H9 (cell line): ENCODE measurements around the gene TTC1. TPM values are rescaled to one million over a fixed set of nuclear protein-coding genes. Genes with fewer than 3 reads are reported as not detected.

Experiments
- DNase-seq: peaks from one replicate; pipeline ENCODE4 v3.0.0-alpha.2; 2017
- H2AFZ ChIP-seq: one replicate; pipeline ENCODE4 v1.6.1; 2013; ENCODE audit warnings: mild to moderate bottlenecking, low read length, control low read depth, moderate library complexity
- H2AK5ac ChIP-seq: 2 replicates; pipeline ENCODE4 v1.6.1; 2013; ENCODE audit warnings: low read length, control low read depth, mixed read lengths; ENCODE audit not compliant: insufficient read length
- H2BK120ac ChIP-seq: one replicate; pipeline ENCODE4 v1.6.1; 2013; ENCODE audit warnings: low read depth, mild to moderate bottlenecking, low read length, control low read depth, inconsistent platforms; ENCODE audit not compliant: poor library complexity, severe bottlenecking
- H2BK12ac ChIP-seq: 2 replicates; pipeline ENCODE4 v1.6.1; 2013; ENCODE audit warnings: low read length, control low read depth, mixed read lengths, low read depth; ENCODE audit not compliant: insufficient read length
- H2BK15ac ChIP-seq: 2 replicates; pipeline ENCODE4 v1.6.1; 2013; ENCODE audit warnings: low read depth, low read length, control low read depth
- H2BK20ac ChIP-seq: one replicate; pipeline ENCODE4 v1.6.1; 2013; ENCODE audit warnings: low read depth, mild to moderate bottlenecking, low read length, control low read depth, inconsistent platforms; ENCODE audit not compliant: poor library complexity, severe bottlenecking
- H2BK5ac ChIP-seq: 2 replicates; pipeline ENCODE4 v1.6.1; 2013; ENCODE audit warnings: low read length, control low read depth, mixed read lengths; ENCODE audit not compliant: insufficient read length
- H3K14ac ChIP-seq: 2 replicates; pipeline ENCODE4 v1.6.1; 2013; ENCODE audit warnings: low read length, control low read depth; ENCODE audit not compliant: insufficient read depth
- H3K18ac ChIP-seq: 2 replicates; pipeline ENCODE4 v1.6.1; 2013; ENCODE audit warnings: low read depth, mild to moderate bottlenecking, mixed read lengths, low read length, control low read depth; ENCODE audit not compliant: insufficient read length
- H3K23ac ChIP-seq: 2 replicates; pipeline ENCODE4 v1.6.1; 2013; ENCODE audit warnings: low read length, control low read depth, mixed read lengths, low read depth; ENCODE audit not compliant: insufficient read length
- H3K23me2 ChIP-seq: 2 replicates; pipeline ENCODE4 v1.6.1; 2013; ENCODE audit warnings: low read depth, mild to moderate bottlenecking, mixed read lengths, low read length, control low read depth; ENCODE audit not compliant: insufficient read length, poor library complexity, severe bottlenecking
- H3K27ac ChIP-seq: 2 replicates; pipeline ENCODE4 v1.5.1; 2013; ENCODE audit warnings: low read length, control low read depth, mixed read lengths, low read depth; ENCODE audit not compliant: insufficient read length
- H3K27me3 ChIP-seq: 2 replicates; pipeline ENCODE4 v1.6.1; 2013; ENCODE audit warnings: low read length, control low read depth, inconsistent platforms; ENCODE audit not compliant: insufficient read depth
- H3K4ac ChIP-seq: 2 replicates; pipeline ENCODE4 v1.6.1; 2013; ENCODE audit warnings: low read depth, mild to moderate bottlenecking, control low read depth, inconsistent platforms, low read length, moderate library complexity
- H3K4me1 ChIP-seq: 2 replicates; pipeline ENCODE4 v1.6.1; 2013; ENCODE audit warnings: low read length, control low read depth, inconsistent platforms; ENCODE audit not compliant: insufficient read depth
- H3K4me2 ChIP-seq: 2 replicates; pipeline ENCODE4 v1.6.1; 2013; ENCODE audit warnings: low read length, control low read depth, mixed read lengths; ENCODE audit not compliant: insufficient read length, insufficient read depth
- H3K56ac ChIP-seq: 2 replicates; pipeline ENCODE4 v1.6.1; 2013; ENCODE audit warnings: low read depth, mild to moderate bottlenecking, mixed read lengths, low read length, control low read depth; ENCODE audit not compliant: insufficient read length
- H3K79me1 ChIP-seq: 2 replicates; pipeline ENCODE4 v1.6.1; 2013; ENCODE audit warnings: low read depth, mild to moderate bottlenecking, moderate library complexity, low read length, control low read depth, inconsistent platforms; ENCODE audit not compliant: insufficient read depth, poor library complexity, severe bottlenecking
- H3K79me2 ChIP-seq: 2 replicates; pipeline ENCODE4 v1.6.1; 2013; ENCODE audit warnings: low read length, control low read depth, inconsistent platforms; ENCODE audit not compliant: insufficient read depth
- H3K9ac ChIP-seq: 2 replicates; pipeline ENCODE4 v1.6.1; 2013; ENCODE audit warnings: low read length, control low read depth, mixed read lengths; ENCODE audit not compliant: insufficient read length; ENCODE audit errors: extremely low read depth
- H3K9me3 ChIP-seq: one replicate; pipeline ENCODE4 v1.6.1; 2013; ENCODE audit warnings: low read depth, low read length, inconsistent platforms; ENCODE audit not compliant: control insufficient read depth
- H3T11ph ChIP-seq: one replicate; pipeline ENCODE4 v1.6.1; 2013; ENCODE audit warnings: mild to moderate bottlenecking, low read length, control low read depth, inconsistent platforms
- H4K20me1 ChIP-seq: one replicate; pipeline ENCODE4 v1.6.1; 2013; ENCODE audit not compliant: control insufficient read depth, insufficient read length, insufficient read depth
- H4K5ac ChIP-seq: 2 replicates; pipeline ENCODE4 v1.6.1; 2013; ENCODE audit warnings: low read depth, mild to moderate bottlenecking, mixed read lengths, low read length, control low read depth; ENCODE audit not compliant: insufficient read length
- H4K8ac ChIP-seq: replicated peaks from 2 replicates; pipeline ENCODE4 v1.6.1; 2013; ENCODE audit warnings: low read length, control low read depth, mixed read lengths, low read depth; ENCODE audit not compliant: insufficient read length
- H4K91ac ChIP-seq: 2 replicates; pipeline ENCODE4 v1.6.1; 2013; ENCODE audit warnings: low read depth, mild to moderate bottlenecking, moderate library complexity, mixed read lengths, low read length, control low read depth; ENCODE audit not compliant: insufficient read length
- H3K27ac Mint-ChIP-seq, 3 experiments: 2 replicates in 2 of 3; 3 replicates in 1 of 3; pipeline ENCODE4 v1.8.0; 2020 to 2021; ENCODE audit warnings: mixed read lengths in 3 of 3, mild to moderate bottlenecking in 1 of 3, moderate library complexity in 1 of 3
- H3K27me3 Mint-ChIP-seq: 2 replicates; pipeline ENCODE4 v1.8.0; 2021; ENCODE audit warnings: low read depth, mild to moderate bottlenecking, moderate library complexity, mixed read lengths
- H3K36me3 Mint-ChIP-seq, 3 experiments: 2 replicates in 2 of 3; 3 replicates in 1 of 3; pipeline ENCODE4 v1.8.0; 2020 to 2021; ENCODE audit warnings: low read depth in 3 of 3, mixed read lengths in 3 of 3; ENCODE audit not compliant: insufficient read depth in 1 of 3
- H3K4me1 Mint-ChIP-seq, 2 experiments: 2 replicates each; pipeline ENCODE4 v1.8.0; 2020; ENCODE audit warnings: mixed read lengths in 2 of 2
- H3K4me3 Mint-ChIP-seq, 2 experiments: 2 replicates in 1 of 2; 3 replicates in 1 of 2; pipeline ENCODE4 v1.8.0; 2020 to 2021; ENCODE audit warnings: mild to moderate bottlenecking in 2 of 2, mixed read lengths in 2 of 2, moderate library complexity in 1 of 2
- H3K9me3 Mint-ChIP-seq, 2 experiments: 2 replicates in 1 of 2; 3 replicates in 1 of 2; pipeline ENCODE4 v1.8.0; 2020; ENCODE audit warnings: mild to moderate bottlenecking in 2 of 2, mixed read lengths in 2 of 2, moderate library complexity in 1 of 2
- WGBS: extraction: QIAGEN DNeasy Blood & Tissue Kit; methylation state at CpG from one replicate; pipeline ENCODE4 v1.1.7; 2013; ENCODE audit warnings: missing lambda C conversion rate, low lambda C conversion rate, mixed read lengths; ENCODE audit not compliant: insufficient read length; ENCODE audit errors: extremely low coverage; 5-methylcytosine and 5-hydroxymethylcytosine counted together
- total RNA-seq: library from RNA; stranded (reverse); gene quantifications from 2 replicates; pipeline ENCODE4 v1.2.1, GENCODE V29; 2021
- TF ChIP-seq, protein P1 (sequence below): fragments of 200-600 bp; sonication (generic); conservative IDR thresholded peaks from 3 replicates; pipeline ENCODE4 v1.8.0; 2021; ENCODE audit warnings: antibody characterized with exemption, mild to moderate bottlenecking

The TTC1 gene
- total RNA-seq, 1 experiment from 2014 or later = 62.6 TPM

DNA sequence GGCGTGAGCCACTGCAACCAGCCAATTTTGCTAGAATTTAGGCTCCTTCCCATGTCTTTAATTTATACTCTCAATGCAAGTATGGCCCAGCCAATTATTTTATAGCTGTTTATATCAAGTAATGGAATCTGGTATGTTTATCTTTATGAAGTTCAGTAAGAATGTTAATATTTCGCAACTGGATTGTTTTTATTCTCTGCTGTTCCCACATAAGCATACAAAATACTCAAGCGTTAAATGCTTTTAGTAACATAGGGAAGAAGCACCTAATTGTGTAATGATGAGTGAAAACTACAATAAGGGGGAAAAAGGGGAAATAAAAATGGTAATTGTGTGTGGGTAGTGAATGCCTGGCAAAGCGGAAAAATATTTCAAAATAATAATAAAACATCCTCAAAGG, 89.1 kb downstream of the TTC1 start:
- no peak overlapping the region for H3T11ph ChIP-seq
- H4K8ac ChIP-seq = no peak overlapping the region
- WGBS = no CpG with 5 or more reads among the region's 4 CpGs
- H3K27ac ChIP-seq = no peak overlapping the region
- DNase-seq = no peak
- no peak overlapping the region for H3K23ac ChIP-seq
- H3K9me3 ChIP-seq = no peaks in the 10 kb centered on the region
- no peak overlapping the region for H2AFZ ChIP-seq
- no peak overlapping the region for H2BK12ac ChIP-seq
- no peak overlapping the region for H4K5ac ChIP-seq
- H3K27me3 ChIP-seq = no peaks in the 10 kb centered on the region
- no peaks in the 10 kb centered on the region for H3K4me1 ChIP-seq
- H3K79me2 ChIP-seq = no peaks in the 10 kb centered on the region; the same call in 1 of the 2 replicates
- Mint-ChIP-seq H3K4me1 (no peaks in the 10 kb centered on the region), H3K4me3 (no peak overlapping the region), H3K36me3 (peaks cover 36 to 59% (median 45%) of the 10 kb centered on the region in 3 experiments; a peak in 6 of 7 replicates), H3K27ac (no peak overlapping the region; a peak in 1 of 7 replicates), H3K27me3 (no peaks in the 10 kb centered on the region), H3K9me3 (no peaks in the 10 kb centered on the region)
- no peak overlapping the region for H2BK120ac ChIP-seq
- no peak overlapping the region for H3K14ac ChIP-seq
- no peaks in the 10 kb centered on the region for H4K20me1 ChIP-seq
- no peak overlapping the region for H2BK20ac ChIP-seq
- no peak overlapping the region for H2BK5ac ChIP-seq
- TF ChIP-seq, protein P1, sequence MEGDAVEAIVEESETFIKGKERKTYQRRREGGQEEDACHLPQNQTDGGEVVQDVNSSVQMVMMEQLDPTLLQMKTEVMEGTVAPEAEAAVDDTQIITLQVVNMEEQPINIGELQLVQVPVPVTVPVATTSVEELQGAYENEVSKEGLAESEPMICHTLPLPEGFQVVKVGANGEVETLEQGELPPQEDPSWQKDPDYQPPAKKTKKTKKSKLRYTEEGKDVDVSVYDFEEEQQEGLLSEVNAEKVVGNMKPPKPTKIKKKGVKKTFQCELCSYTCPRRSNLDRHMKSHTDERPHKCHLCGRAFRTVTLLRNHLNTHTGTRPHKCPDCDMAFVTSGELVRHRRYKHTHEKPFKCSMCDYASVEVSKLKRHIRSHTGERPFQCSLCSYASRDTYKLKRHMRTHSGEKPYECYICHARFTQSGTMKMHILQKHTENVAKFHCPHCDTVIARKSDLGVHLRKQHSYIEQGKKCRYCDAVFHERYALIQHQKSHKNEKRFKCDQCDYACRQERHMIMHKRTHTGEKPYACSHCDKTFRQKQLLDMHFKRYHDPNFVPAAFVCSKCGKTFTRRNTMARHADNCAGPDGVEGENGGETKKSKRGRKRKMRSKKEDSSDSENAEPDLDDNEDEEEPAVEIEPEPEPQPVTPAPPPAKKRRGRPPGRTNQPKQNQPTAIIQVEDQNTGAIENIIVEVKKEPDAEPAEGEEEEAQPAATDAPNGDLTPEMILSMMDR = no peak
- no peak overlapping the region for H2BK15ac ChIP-seq
- peaks cover 7% of the 10 kb centered on the region for H3K79me1 ChIP-seq
- H3K18ac ChIP-seq = no peak overlapping the region
- no peak overlapping the region for H3K4ac ChIP-seq
- no peak overlapping the region for H3K9ac ChIP-seq
- no peaks in the 10 kb centered on the region for H3K23me2 ChIP-seq
- no peak overlapping the region for H2AK5ac ChIP-seq
- H4K91ac ChIP-seq = no peak overlapping the region
- no peak overlapping the region for H3K56ac ChIP-seq
- H3K4me2 ChIP-seq = no peak overlapping the region
